A204.1 (cell line): ENCODE data around the gene C11orf54.
"Not testable (repeated sequence)": the region's sequence is repeated elsewhere in the genome, so short reads cannot be mapped to it uniquely, and the experiment has no call there.

Source experiments
- FAIRE-seq: peaks from 2 replicates; lab custom pipeline; 2012; peaks lifted over from hg19 to GRCh38; lab: Jason Lieb, UNC

The C11orf54 gene

DNA sequence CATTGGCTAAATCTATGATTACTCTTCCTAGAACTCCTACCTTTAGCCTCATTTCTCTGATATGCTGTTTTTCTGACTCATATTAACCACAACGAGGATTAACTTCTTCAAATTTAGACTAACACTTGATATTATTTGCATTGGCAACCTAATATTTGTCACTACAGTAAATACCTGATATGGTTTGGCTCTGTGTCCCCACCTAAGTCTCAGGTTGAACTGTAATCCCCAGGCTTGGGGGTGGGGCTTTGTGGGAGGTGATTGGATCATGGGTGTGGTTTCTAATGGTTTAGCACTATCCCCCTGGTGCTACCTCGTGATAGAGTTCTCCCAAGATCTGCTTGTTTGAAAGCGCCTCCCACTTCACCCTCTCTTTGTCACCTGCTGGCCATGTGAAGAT, 25.5 kb downstream of the C11orf54 start:
- FAIRE-seq, result no peak

DNA sequence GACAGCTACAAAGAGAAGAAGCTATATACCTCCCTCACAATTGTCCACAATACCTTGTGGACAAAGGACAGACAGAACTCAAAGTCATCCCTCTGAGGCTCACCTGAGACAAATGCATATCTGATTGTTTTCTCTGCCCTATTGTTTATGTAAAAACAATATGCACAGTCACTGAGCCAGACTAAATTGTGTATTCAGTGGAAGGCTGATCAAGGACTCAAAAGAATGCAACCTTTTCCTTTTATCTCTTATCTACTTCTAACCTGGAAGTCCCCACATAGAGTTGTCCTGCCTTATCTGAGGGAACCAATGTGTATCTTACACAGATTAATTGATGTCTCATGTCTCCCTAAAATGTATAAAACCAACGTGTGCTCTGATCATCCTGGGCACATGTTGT, 28.7 kb downstream of the C11orf54 start:
- FAIRE-seq, result no peak

DNA sequence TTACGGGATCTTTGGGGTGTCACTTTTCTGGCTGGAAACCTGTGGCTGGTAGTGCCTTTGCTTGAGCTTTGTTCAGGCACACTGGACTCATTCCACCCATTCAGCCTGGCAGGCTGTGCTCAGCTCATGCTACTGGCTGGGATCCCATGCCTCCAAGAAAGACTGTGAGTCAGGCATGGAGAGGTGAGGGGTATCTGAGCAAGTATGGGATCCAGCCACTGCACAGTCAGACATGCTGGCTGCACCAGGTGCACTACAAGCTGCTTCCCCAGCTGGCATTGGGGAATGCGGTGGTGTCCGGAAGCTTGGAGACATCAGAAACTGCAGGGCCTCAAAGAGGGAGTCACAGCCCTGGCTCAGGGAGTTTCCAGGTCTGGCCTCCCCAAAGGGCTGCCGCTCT, 30.7 kb downstream of the C11orf54 start:
- FAIRE-seq, result no peak

DNA sequence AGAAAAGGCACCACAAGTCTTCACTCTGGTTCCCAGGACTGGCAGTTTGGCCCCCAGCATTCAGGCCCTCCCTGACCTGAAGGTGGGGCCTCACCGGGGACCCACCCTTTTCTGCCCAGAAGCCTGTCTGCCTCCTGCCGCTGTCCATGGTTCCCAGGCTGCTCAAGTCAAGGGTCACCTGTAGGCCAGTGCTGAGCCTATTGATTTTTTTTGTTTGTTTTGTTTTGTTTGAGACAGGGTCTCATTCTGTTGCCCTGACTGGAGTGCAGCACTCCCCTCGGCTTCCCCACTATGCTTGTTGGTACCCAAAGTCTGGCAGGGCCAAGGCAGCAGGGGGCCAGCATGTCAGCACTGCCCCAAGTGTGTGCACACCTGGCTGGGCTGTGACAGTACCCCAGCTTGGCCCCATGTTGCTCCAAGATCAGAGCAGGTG, 31.6 kb downstream of the C11orf54 start:
- no peak for FAIRE-seq

DNA sequence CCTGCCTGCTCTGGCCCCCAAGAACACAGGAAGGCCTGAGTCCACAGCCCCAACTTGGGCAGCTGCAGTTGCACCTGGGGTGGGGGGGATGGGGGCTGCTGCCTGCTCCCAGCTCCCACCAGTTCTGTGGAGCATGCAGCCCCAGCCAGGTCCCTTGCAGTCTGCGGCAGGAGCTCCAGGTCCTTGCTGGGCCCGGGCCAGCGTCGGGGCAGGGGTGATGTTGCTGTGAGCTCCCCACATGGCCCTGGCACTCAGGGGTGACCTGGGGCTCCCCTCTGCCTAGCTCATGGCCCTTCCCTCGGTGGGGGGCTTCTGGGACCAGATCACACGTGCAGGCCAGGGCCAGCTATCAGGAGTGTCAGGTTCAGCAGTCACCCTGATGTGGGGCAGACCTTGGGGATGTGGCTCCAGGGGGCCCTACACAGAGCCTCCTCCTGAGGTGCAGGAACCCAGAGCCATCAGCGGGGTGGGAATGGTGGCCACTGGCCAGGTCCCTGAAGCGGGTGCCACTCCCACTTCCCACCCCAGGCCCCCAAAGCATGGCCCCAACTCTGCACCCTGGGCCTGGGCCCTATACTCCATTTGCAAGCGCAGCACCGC, 32.2 kb downstream of the C11orf54 start:
- no peak for FAIRE-seq

DNA sequence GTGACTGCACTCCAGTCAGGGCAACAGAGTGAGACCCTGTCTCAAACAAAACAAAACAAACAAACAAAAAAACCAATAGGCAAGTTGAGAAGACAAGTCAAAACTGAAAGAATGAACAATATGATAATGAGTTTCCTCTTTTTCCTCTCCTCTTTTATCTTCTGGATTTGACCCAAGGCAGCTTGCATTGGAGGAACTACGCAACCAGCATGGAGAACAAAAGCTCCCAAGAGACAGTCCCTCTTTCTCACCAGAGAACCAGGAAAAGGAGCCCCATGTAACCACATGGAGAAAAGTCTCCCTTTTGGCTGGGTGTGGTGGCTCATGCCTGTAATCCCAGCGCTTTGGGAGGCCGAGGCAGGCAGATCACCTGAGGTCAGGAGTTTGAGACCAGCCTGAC, 33.1 kb downstream of the C11orf54 start:
- FAIRE-seq, result not testable (repeated sequence)

DNA sequence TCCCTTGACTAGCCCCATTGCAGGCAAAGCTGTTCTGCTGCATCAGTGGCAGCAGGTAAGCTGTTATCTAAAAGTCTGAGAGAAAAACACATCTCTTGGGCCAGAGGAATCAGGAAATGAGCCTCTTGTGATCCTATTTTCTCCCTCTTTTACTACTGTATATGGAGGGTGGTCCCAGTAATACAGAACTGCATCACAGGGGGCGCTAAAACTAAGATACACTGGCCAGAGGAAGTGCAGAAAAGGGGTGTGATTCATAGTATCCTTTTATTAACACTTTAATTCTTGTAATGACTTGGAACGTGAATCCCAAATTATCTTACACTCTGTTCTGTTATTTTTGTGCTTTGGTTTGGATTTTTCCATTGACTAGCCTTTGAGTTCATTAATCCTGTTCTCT, 33.8 kb downstream of the C11orf54 start:
- FAIRE-seq, result no peak

DNA sequence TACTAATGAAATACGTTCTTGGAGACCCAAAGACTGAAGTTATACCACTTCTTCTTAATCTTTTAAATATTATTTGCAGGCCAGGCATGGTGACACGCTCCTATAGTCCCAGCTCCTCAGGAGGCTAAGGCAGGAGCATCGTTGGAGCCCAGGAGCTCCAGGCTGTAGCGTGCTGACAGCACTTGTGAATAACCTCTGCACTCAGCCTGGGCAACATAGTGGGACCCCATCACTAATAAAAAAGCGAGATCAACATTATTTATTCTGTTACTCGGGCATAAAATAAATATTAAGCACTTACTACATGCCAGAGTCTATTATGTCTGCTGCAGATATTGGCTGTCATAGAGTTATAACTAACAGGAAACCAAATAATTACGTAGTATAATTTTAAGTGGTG, 41.9 kb downstream of the C11orf54 start:
- no peak for FAIRE-seq

DNA sequence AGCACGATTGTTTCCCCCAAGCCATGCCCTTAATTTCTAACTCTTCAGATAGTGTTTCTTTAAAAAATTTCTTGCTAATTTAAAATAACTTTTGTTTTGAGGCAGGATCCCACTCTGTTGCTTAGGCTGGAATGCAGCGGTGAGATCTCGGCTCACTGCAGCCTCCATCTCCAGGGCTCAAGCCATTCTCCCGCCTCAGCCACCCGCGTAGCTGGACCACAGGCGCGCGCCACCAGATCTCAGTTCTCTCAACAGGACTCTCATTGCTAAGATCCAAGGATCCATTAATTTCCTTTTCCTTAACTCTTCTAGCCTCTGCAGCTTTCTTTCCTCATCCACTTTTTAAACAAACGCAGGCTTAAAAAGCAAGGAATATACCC, 42.3 kb downstream of the C11orf54 start:
- no peak for FAIRE-seq

DNA sequence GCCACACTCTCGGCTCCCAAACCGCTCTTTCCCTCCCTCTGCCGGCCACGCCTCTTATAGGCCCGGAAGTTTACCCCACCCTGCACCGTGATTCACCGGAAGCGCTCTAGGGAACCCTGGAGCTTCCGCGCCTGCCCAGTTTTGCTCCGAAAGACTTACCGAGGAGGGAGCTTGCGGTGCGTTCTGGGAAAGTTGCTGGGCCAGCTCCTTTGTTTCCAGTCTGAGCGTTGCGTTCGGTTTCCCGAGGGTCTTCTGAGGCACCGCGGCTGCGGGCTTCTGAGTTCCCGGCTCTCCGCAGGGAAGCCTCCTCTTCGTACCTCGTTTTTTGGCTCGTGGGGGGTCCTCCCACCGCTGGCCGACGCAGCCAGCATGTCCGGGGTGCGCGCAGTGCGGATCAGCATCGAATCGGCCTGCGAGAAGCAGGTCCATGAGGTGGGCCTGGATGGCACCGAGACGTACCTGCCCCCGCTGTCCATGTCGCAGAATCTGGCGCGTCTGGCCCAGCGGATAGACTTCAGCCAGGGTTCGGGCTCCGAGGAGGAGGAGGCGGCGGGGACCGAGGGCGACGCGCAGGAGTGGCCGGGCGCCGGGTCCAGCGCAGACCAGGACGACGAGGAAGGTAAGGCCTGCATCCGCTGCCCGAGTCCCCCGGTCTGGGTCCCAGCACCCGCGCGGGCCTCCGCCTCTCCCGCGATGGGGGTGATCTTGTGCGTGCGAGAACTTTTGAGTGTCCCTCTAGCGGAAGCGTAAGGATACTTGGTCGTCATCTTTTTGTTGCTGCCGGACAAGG, 42.9 kb downstream of the C11orf54 start, which contains the start of gene MED17:
MED17 (plus strand) TSS at position 138 of the 790 bp plus-strand sequence; CDS start at position 370, 232 bp downstream.
- peak; percentile 94 for FAIRE-seq

DNA sequence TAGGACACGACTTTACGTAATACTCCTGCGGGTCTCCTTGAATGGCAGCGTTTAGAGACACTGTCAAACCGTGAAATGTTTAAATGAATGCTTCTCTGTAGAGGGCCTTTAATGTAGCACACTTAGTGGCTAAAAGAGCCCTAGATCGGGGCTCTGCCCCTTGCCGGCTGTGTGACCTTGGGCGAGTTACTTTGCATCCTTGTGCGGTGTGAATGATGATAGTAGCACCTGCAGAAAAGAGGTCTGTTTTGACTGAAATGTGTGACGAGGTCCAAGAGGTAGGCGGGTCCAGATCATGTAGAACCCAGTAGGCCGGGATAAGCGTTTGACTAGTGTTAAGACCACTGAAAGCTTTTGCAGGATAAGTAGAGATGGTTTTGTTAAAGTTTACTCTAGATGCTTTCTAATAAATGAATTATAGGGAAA, 43.5 kb downstream of the C11orf54 start:
- FAIRE-seq, result no peak

DNA sequence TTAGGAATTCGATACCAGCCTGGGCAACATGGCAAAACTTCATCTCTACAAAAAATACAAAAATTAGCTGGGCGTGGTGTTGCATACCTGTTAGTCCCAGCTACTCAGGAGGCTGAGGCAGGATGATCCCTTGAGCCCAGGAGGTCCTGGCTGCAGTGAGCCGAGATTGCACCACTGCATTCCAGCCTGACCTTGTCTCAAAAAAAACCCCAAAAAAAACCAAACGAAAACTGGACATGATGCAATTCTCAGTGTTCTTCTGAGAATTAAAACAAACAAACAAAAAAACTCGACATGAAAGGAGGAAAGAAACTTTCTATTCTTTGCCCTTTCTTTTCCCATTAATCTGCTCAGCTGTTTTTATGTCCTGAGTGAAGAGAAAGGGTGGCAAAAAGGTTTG, 50.0 kb downstream of the C11orf54 start:
- FAIRE-seq, result no peak

DNA sequence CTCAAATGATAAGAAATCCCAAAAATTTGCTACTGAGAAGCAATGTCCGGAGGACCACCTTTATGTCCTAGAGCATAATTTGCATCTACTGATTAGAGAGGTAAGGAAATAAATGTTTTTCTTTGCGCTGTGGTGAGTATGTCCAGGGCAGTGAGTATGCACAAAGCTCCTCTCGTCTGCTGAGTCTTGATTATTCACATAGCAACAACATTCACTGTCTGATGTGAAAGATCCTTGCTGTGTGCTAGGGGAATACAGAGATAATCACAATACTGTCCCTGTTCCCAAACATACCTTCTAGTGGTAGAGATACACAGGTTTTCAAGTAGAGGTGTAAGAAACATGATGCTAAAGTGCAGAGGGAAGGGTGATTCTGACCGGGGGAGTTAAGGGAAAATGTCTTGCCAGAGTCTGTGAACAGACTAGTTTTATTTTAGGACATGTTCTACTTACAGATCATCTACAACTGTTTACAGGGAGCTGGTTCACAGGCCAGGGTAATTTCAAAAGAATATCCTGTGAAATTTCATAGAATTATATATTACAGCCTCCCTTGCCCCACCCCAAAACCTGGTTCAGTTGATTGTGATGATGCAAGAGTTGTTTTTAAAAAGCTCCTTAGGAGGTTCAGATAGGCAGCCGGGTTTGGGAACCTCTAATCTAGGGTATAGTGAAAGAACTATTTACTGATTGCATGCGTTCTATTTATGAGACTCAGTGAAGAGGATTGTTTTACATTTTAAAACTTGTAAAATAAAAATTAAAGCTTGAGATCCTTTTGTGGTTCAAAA, 55.2 kb downstream of the C11orf54 start:
- no peak for FAIRE-seq

DNA sequence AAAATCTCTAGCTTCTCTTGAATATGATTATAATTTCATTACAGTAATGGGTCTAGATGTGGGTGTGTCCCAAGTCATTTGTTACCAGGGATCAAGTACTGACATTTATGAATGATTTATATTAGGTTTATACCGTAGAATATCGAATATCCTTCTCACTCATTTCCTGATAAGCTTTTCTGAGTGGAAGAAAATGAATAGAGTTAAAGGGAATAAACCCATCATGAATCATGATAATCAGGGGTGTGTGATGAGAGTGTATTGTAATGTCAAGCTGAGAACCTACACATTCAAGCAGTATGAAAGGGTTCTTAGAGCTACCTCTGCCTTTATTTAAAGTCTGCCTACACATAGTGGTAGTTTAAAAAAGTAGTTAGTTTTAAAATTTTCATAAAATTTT, 59.9 kb downstream of the C11orf54 start:
- FAIRE-seq, result no peak

DNA sequence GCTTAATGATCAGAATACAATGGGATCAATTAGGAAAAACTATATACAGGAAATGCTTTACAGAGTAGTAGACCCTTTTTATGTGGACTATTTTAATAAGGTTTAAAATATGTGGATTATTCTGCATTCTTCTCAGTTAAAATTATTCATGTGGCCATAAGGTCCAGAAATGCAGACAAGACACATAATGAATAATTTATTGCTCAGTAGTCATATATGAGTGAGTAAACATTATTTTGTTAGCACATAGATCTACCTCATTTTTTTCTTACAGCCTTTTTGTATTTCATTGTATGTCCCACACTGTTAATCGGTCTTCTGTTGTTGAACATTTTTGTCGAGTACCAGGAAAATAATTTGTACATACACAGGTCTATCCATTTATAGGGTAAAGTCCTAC, 63.4 kb downstream of the C11orf54 start:
- no peak for FAIRE-seq

DNA sequence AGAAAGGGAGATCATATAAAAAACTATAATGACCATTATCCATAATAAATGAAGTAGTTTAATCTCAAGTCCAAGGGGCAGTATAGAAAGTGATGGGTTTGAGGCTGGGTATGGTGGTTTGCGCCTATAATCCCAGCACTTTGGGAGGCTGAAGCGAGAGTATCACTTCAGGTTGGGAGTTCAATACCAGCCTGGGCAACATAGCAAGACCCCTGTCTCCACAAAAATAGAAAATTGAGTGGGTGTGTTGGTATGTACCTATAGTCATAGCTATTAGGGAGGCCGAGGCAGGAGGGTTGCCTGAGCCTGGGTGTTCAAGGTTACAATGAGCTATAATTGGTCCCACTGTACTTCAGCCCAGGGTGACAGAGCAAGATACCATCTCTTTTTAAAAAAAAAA, 66.5 kb downstream of the C11orf54 start:
- no peak for FAIRE-seq

DNA sequence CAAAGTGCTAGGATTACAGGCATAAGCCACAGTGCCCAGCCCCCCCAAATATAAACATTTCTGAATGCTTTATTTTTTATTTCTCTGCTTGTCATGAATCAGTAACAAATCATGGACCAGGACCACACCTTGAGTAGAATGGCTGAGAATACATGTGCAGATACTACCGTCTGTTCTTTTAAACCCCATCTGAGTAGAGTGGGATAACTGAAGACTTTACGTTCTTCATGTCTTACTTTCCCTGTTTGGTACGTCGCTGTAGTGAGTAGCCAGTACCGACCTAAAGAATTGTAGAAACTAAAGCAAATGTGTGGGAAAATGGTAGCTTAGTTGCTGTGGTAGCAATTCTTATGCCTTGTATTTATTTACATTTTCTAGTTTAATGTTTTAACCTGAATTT, 72.5 kb downstream of the C11orf54 start:
- no peak for FAIRE-seq
